Epithelial cell of proximal tubule (primary cell): ENCODE measurements around the gene PIGH. TPM values are rescaled to one million over a fixed set of nuclear protein-coding genes. Genes with fewer than 3 reads are reported as not detected.
"Not testable (repeated sequence)": the region's sequence is repeated elsewhere in the genome, so short reads cannot be mapped to it uniquely, and the experiment has no call there.

Experiments
- DNase-seq: peaks from one replicate; pipeline ENCODE4 v3.0.0-alpha.2; 2011; ENCODE audit warnings: low read depth
- H3K4me3 ChIP-seq: 2 replicates; pipeline ENCODE4 v1.5.1; 2011; ENCODE audit warnings: low read depth, mild to moderate bottlenecking, low read length
- CTCF ChIP-seq: conservative IDR thresholded peaks from 2 replicates; pipeline ENCODE4 v1.5.1; 2012; ENCODE audit warnings: low read depth, mild to moderate bottlenecking, low read length
- total RNA-seq: library from RNA; depleted of rRNA; stranded (reverse); fragments of >200 nt; gene quantifications from 2 replicates; pipeline ENCODE4 v1.2.3, GENCODE V29; 2015

Gene PIGH
- total RNA-seq, 1 donor from 2014 or later, result 13.9 TPM

DNA sequence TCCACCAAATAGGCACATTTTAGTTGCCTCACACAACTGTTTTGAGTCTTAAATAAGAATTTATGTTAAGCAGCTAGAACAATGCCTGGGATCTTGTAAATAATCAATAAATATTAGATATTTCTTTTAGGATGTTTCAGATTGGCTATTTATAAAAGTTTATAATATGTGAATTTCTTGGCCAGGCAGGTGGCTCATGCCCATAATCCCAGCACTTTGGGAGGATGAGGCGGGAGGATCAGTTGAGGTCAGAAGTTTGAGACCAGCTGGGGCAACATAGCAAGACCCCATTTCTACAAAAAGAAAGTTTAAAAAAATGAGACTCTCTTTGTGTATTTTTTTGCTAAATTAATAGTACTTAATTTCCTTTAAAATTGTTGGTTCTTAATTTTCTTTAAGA, 41.4 kb upstream of the PIGH start:
- TF ChIP-seq CTCF, result no peak
- H3K4me3 ChIP-seq, result no peak overlapping the region
- no peak for DNase-seq

GRCh38 chr14:67638642-67639041, 38.6 kb upstream of the PIGH start:
- H3K4me3 ChIP-seq, result no peak overlapping the region
- TF ChIP-seq CTCF, result no peak
- DNase-seq, result no peak

- no peak for TF ChIP-seq CTCF
- H3K4me3 ChIP-seq, result no peak overlapping the region
- DNase-seq, result peak; percentile 70
Observed at GRCh38 chr14:67636361-67636919, 36.4 kb upstream of the PIGH start.

DNA sequence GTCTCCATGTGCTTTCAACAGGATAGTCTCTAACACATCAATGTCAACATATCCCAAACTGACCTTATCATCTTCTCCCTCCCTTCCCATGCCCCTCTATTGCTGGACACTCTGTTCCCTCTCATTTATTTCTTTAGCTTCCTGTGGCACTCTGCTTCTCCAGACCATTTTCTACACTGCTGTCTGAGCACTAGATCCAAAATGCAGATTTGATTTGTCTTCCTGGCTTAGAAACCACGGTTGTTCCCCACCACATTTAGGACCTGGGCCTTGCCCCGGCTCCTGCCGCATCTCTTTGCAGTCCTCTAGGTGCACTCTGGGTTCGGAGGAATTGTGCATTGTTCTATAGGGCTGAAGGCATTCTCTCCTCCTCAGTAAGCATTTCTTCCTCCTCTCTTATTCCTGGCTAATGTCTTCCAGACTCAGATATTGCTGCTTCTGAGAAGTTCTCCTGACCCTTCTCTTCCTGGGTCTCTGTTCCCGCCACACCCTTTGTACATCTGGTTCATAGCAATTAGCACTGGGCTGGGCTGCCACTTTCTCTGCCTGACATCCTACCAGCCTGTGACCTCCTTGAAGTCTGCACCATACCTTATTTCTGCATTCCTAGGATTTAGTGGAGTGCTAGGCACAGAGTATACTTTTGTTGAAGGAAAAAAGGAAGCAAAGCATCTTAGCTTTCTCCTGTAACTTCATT, 33.5 kb upstream of the PIGH start:
- no peak overlapping the region for H3K4me3 ChIP-seq
- DNase-seq, result no peak
- TF ChIP-seq CTCF, result no peak

- no peak for TF ChIP-seq CTCF
- H3K4me3 ChIP-seq, result no peak overlapping the region
- DNase-seq, result no peak
Observed at GRCh38 chr14:67630938-67631337, 30.9 kb upstream of the PIGH start.

DNA sequence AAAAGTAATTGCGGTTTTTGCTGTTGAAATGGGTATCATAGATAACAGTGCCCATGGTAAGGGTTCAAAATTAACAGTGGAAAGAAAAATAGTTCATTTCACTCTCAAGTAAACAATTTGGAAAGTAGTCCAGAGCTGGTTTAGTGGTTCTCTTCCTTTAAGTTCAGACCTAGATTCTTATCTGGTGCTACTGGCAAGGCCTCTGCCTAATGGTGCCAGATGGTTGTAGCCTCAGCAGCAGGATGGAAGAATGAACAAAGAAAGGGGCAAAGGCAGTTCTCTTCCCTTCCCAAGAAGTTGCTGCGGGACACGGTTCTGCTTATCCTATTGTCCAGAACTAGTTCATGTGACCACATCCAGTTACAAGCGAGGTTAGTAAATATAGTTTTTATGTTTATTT, 30.1 kb upstream of the PIGH start:
- TF ChIP-seq CTCF, result no peak
- no peak for DNase-seq

GRCh38 chr14:67627519-67627918, 27.5 kb upstream of the PIGH start:
- TF ChIP-seq CTCF, result no peak
- DNase-seq, result no peak
- no peak overlapping the region for H3K4me3 ChIP-seq

More for the DNA sequence above, 30.1 kb upstream of the PIGH start:
- H3K4me3 ChIP-seq, result no peak overlapping the region

- not testable (repeated sequence) for DNase-seq, H3K4me3 ChIP-seq
Observed at GRCh38 chr14:67626131-67626530, 26.1 kb upstream of the PIGH start.
